HUDEP-2 (cell line): ENCODE results near the gene SLC1A3.
A peak's percentile ranks its signal among the peaks of the same experiment; 100 is the strongest.
"Not testable (repeated sequence)": the region's sequence is repeated elsewhere in the genome, so short reads cannot be mapped to it uniquely, and the experiment has no call there.

Experiments
- DNase-seq, 76 experiments: peaks; one replicate each; lab custom pipeline; 2025; ENCODE audit not compliant: unreplicated experiment in 76 of 76; lab: John Stamatoyannopoulos, UW

Gene SLC1A3

GRCh38 chr5:36606428-36607113 is at the start of gene SLC1A3:
Gene SLC1A3, plus strand, starts transcription at chr5:36606606. Its CDS starts 1,818 bp downstream, at chr5:36608424.
- peak in 3 of 76 experiments; percentile 3 to 8 (median 3) for DNase-seq

GRCh38 chr5:36558641-36559040 is 47.8 kb upstream of the SLC1A3 start:
- no peak for DNase-seq

- DNase-seq, result no peak
Observed at GRCh38 chr5:36561601-36562000, 44.8 kb upstream of the SLC1A3 start.

- no peak for DNase-seq
Observed at GRCh38 chr5:36569491-36569890, 36.9 kb upstream of the SLC1A3 start.

GRCh38 chr5:36570301-36571095 is 35.9 kb upstream of the SLC1A3 start:
- DNase-seq, result no peak

GRCh38 chr5:36571401-36572042 is 34.9 kb upstream of the SLC1A3 start:
- DNase-seq, result no peak

- no peak for DNase-seq
Observed at GRCh38 chr5:36573438-36573837, 33.0 kb upstream of the SLC1A3 start.

- DNase-seq, result no peak
Observed at GRCh38 chr5:36575361-36575781, 31.0 kb upstream of the SLC1A3 start.

GRCh38 chr5:36576721-36577120 is 29.7 kb upstream of the SLC1A3 start:
- DNase-seq, result no peak

- not testable (repeated sequence) for DNase-seq
Observed at GRCh38 chr5:36579858-36580257, 26.5 kb upstream of the SLC1A3 start.

- DNase-seq, result no peak
Observed at GRCh38 chr5:36581070-36581469, 25.3 kb upstream of the SLC1A3 start.

GRCh38 chr5:36584009-36584875 is 22.2 kb upstream of the SLC1A3 start:
- DNase-seq, result no peak

- no peak for DNase-seq
Observed at GRCh38 chr5:36585701-36586100, 20.7 kb upstream of the SLC1A3 start.

- no peak for DNase-seq
Observed at GRCh38 chr5:36587354-36587753, 19.1 kb upstream of the SLC1A3 start.

- not testable (repeated sequence) for DNase-seq
Observed at GRCh38 chr5:36589735-36590134, 16.7 kb upstream of the SLC1A3 start.

GRCh38 chr5:36590513-36591286 is 15.7 kb upstream of the SLC1A3 start:
- no peak for DNase-seq

GRCh38 chr5:36593867-36594266 is 12.5 kb upstream of the SLC1A3 start:
- no peak for DNase-seq

- DNase-seq, result no peak
Observed at GRCh38 chr5:36596247-36596646, 10.2 kb upstream of the SLC1A3 start.

- DNase-seq, result no peak
Observed at GRCh38 chr5:36596756-36597155, 9.7 kb upstream of the SLC1A3 start.

- no peak for DNase-seq
Observed at GRCh38 chr5:36598045-36598444, 8.4 kb upstream of the SLC1A3 start.
